K562 (cell line): Measurements from ENCODE around the gene UNC119. TPM values are rescaled to one million over a fixed set of nuclear protein-coding genes. Genes with fewer than 3 reads are reported as not detected.

Experiments used
- ATAC-seq: fragments of 200-7000 bp; cut with Tn5 transposase; 3 replicates; pipeline ENCODE4 v1.9.1; 2020; ENCODE audit warnings: moderate library complexity
- BruUV-seq: library from RNA; stranded (reverse); fragments of 400-500 nt; replicated peaks from 2 replicates; lab custom pipeline; 2021; lab: Mats Ljungman, UMichigan
- CTCF ChIA-PET: fragments of 300-600 bp; formaldehyde crosslinking; extraction: SDS; loops from one replicate; lab custom pipeline; 2021; ENCODE audit warnings: low intra/inter-chr PET ratio; lab: Yijun Ruan, JAX
- POLR2A ChIA-PET: fragments of 300-600, 350-650 bp; sonication (Branson Sonifier 250); formaldehyde crosslinking; extraction: SDS; loops from one replicate; lab custom pipeline; 2021; ENCODE audit warnings: antibody characterized with exemption, inconsistent platforms; lab: Yijun Ruan, JAX
- DNase-seq, 4 experiments: peaks; one replicate each; pipeline versions ENCODE4 v3.0.0 to v3.0.0-alpha.2; 2011 to 2018; ENCODE audit warnings: low spot score in 3 of 4, mixed read lengths in 3 of 4; ENCODE audit errors: extremely low read depth in 1 of 4
- FAIRE-seq: peaks from 2 replicates; lab custom pipeline; 2011; peaks lifted over from hg19 to GRCh38; lab: Jason Lieb, UNC
- H2AFZ ChIP-seq: 2 replicates; pipeline ENCODE4 v1.6.0; 2011; ENCODE audit warnings: low read depth, low read length, control low read depth, inconsistent platforms
- H3K27ac ChIP-seq: fragments of 200-600 bp; 3 replicates; pipeline ENCODE4 v1.8.0; 2011; ENCODE audit warnings: low read depth, mild to moderate bottlenecking, control low read depth, inconsistent platforms, low read length, moderate library complexity, mixed read lengths; ENCODE audit errors: extremely low read depth
- H3K27me3 ChIP-seq, 2 experiments: fragments of 300-600 bp in 1 of 2; 2 replicates in 1 of 2; 3 replicates in 1 of 2; pipeline versions ENCODE4 v1.6.0 to v1.8.0; 2011; ENCODE audit warnings: inconsistent platforms in 2 of 2, low read length in 2 of 2, mild to moderate bottlenecking in 1 of 2, mixed read lengths in 1 of 2, moderate library complexity in 1 of 2; ENCODE audit not compliant: control insufficient read depth in 2 of 2, insufficient read depth in 2 of 2
- H3K36me3 ChIP-seq: fragments of 300-600 bp; 3 replicates; pipeline ENCODE4 v1.8.0; 2011; ENCODE audit warnings: mild to moderate bottlenecking, low read length, inconsistent platforms; ENCODE audit not compliant: control insufficient read depth, insufficient read depth
- H3K4me1 ChIP-seq, 2 experiments: fragments of 200-600 bp in 1 of 2; replicated peaks in 1 of 2; 2 replicates in 1 of 2; 3 replicates in 1 of 2; pipeline versions ENCODE4 v1.5.1 to v1.8.0; 2011; ENCODE audit warnings: inconsistent platforms in 2 of 2, low read length in 2 of 2, mild to moderate bottlenecking in 1 of 2, mixed read lengths in 1 of 2, moderate library complexity in 1 of 2; ENCODE audit not compliant: control insufficient read depth in 2 of 2, insufficient read depth in 2 of 2
- H3K4me2 ChIP-seq: 2 replicates; pipeline ENCODE4 v1.6.1; 2011; ENCODE audit warnings: low read length, control low read depth, inconsistent platforms, mixed read lengths; ENCODE audit not compliant: insufficient read depth
- H3K4me3 ChIP-seq: fragments of 200-600 bp; sonication (generic), shearing (Covaris generic); 2 replicates; pipeline ENCODE4 v1.5.1; 2016; ENCODE audit warnings: control low read depth, inconsistent platforms
- H3K79me2 ChIP-seq: fragments of 200-600 bp; 3 replicates; pipeline ENCODE4 v1.8.0; 2011; ENCODE audit warnings: low read length, inconsistent platforms; ENCODE audit not compliant: control insufficient read depth, insufficient read depth
- H3K9ac ChIP-seq, 2 experiments: 2 replicates each; pipeline versions ENCODE4 v1.6.0 to v1.6.1; 2011; ENCODE audit warnings: low read depth in 2 of 2, low read length in 2 of 2, control low read depth in 1 of 2, inconsistent platforms in 1 of 2, mild to moderate bottlenecking in 1 of 2, mixed read lengths in 1 of 2; ENCODE audit not compliant: insufficient read depth in 1 of 2
- H3K9me1 ChIP-seq: one replicate; pipeline ENCODE4 v1.6.0; 2011; ENCODE audit warnings: inconsistent platforms, mild to moderate bottlenecking, low read length, moderate library complexity; ENCODE audit not compliant: control insufficient read depth, insufficient read depth
- H3K9me3 ChIP-seq: replicated peaks from 2 replicates; pipeline ENCODE4 v1.5.1; 2011; ENCODE audit warnings: low read depth, low read length, inconsistent platforms; ENCODE audit not compliant: control insufficient read depth, insufficient read depth
- H4K20me1 ChIP-seq: replicated peaks from 2 replicates; pipeline ENCODE4 v1.6.1; 2011; ENCODE audit warnings: low read length, inconsistent platforms, mixed read lengths; ENCODE audit not compliant: control insufficient read depth, insufficient read depth
- ARID1B ChIP-seq: fragments of 450-650 bp; IDR thresholded peaks from 2 replicates; pipeline ENCODE4 v1.6.1; 2016; ENCODE audit warnings: antibody characterized with exemption, mild to moderate bottlenecking, inconsistent platforms
- ARID3B ChIP-seq: fragments of 250-450 bp; sonication (Bioruptor Pico); IDR thresholded peaks from 2 replicates; pipeline ENCODE4 v1.4.0; 2020; ENCODE audit warnings: borderline replicate concordance
- ASH1L ChIP-seq: fragments of 450-650 bp; IDR thresholded peaks from 2 replicates; pipeline ENCODE4 v1.6.1; 2018; ENCODE audit warnings: borderline replicate concordance, mild to moderate bottlenecking, low read depth; ENCODE audit not compliant: partially characterized antibody
- MTA3 ChIP-seq: fragments of 450-650 bp; formaldehyde crosslinking; IDR thresholded peaks from 2 replicates; pipeline ENCODE4 v1.6.1; 2017; ENCODE audit warnings: mild to moderate bottlenecking, borderline replicate concordance
- NCOA2 ChIP-seq, 2 experiments: fragments of 450-650 bp; IDR thresholded peaks; 2 replicates each; pipeline ENCODE4 v1.6.1; 2018; ENCODE audit warnings: mild to moderate bottlenecking in 2 of 2, moderate library complexity in 1 of 2; ENCODE audit not compliant: partially characterized antibody in 2 of 2
- ZNF146 ChIP-seq: IDR thresholded peaks from one replicate; pipeline ENCODE4 v1.6.1; 2018; ENCODE audit warnings: missing compliant biosample characterization; ENCODE audit not compliant: unreplicated experiment
- ZNF398 ChIP-seq: fragments of 250-450 bp; sonication (Bioruptor Pico); IDR thresholded peaks from 2 replicates; pipeline ENCODE4 v1.8.0; 2021; ENCODE audit warnings: moderate library complexity, mild to moderate bottlenecking, inconsistent platforms
- ZNF407 ChIP-seq: fragments of 450-650 bp; IDR thresholded peaks from 2 replicates; pipeline ENCODE4 v1.6.1; 2016; ENCODE audit warnings: low read depth
- ZNF583 ChIP-seq: fragments of 250-450 bp; sonication (Bioruptor Pico); IDR thresholded peaks from 2 replicates; pipeline ENCODE4 v1.4.0; 2020
- WGBS: fragments of 100-300 bp; shearing (Covaris generic); methylation state at CpG from one replicate; pipeline ENCODE4 v1.1.6; 2016; ENCODE audit warnings: low coverage, mixed read lengths; ENCODE audit not compliant: insufficient coverage; ENCODE audit errors: missing lambda C conversion rate; 5-methylcytosine and 5-hydroxymethylcytosine counted together
- in situ Hi-C: fragments of 300-500 bp; cut with MboI; formaldehyde crosslinking; loops from 4 replicates; pipeline ENCODE4 v1.15.0; 2018; ENCODE audit warnings: inconsistent platforms, mixed read lengths
- intact Hi-C: fragments of 100-400 bp; cut with micrococcal nuclease; formaldehyde crosslinking; loops from 2 replicates; pipeline ENCODE4 v1.14.2; 2022
- polyA plus RNA-seq, 8 experiments: library from polyadenylated mRNA; depleted of rRNA in 4 of 8; stranded (reverse) in 5 of 8; unstranded in 3 of 8; fragments of >200 nt; fragmentation: Nextera tagmentation in 2 of 8; fragmentation: Illumina TruSeq in 1 of 8; extraction: Ambion mirVana in 2 of 8; extraction: Trizol in 1 of 8; gene quantifications; 2 replicates each; pipeline versions ENCODE4 v1.2.1 to v1.2.3, GENCODE V29; 2011 to 2014; ENCODE audit warnings: inconsistent platforms in 1 of 8, missing spikeins in 1 of 8
- total RNA-seq, 7 experiments: library from RNA; depleted of rRNA in 6 of 7; stranded (reverse); fragments of >200 nt in 6 of 7; fragmentation: Illumina TruSeq in 2 of 7; extraction: Trizol in 2 of 7; gene quantifications; 2 replicates each; pipeline versions ENCODE4 v1.2.1 to v1.2.3, GENCODE V29; 2011 to 2021; ENCODE audit warnings: low replicate concordance in 1 of 7

UNC119 gene
- total and polyA plus RNA-seq, 9 of the 15 experiments (the other 6 are each of a cell fraction or from before 2014, with no cell fraction given), result 0.37 to 47.7 (median 16.3) TPM

GRCh38 chr17:28519236-28519635 lies 33.2 kb downstream of the UNC119 start:
- H2AFZ ChIP-seq, result no peak overlapping the region
- H3K9me1 ChIP-seq, result no peaks in the 10 kb centered on the region
- no peak overlapping the region for H3K4me2 ChIP-seq
- FAIRE-seq (no peak), DNase-seq (no peak), ATAC-seq (no peak)
- H3K9ac ChIP-seq, result no peak overlapping the region
- no peaks in the 10 kb centered on the region for H3K79me2 ChIP-seq
- intact Hi-C loops (no loop called here), in situ Hi-C loops (no loop called here)
- ChIA-PET POLR2A (interaction anchor here (0.6 to 1.4 kb wide), 2 partner anchors 9 to 170 kb away, joined by 3 to 5 read pairs; no protein-coding TSS in a partner anchor), CTCF (no interaction called here)
- peaks cover 0 to 26% of the 10 kb centered on the region in 2 experiments; a peak in 2 of 5 replicates for H3K4me1 ChIP-seq
- H3K4me3 ChIP-seq, result no peak overlapping the region
- no peaks in the 10 kb centered on the region; the same call in 1 of the 2 replicates for H3K9me3 ChIP-seq
- no peaks in the 10 kb centered on the region for H4K20me1 ChIP-seq
- BruUV-seq, result no TSS peak
- no peak for TF ChIP-seq ARID3B
- no peak for TF ChIP-seq ASH1L
- no peak for TF ChIP-seq MTA3
- TF ChIP-seq ARID1B, result no peak
- no peak for TF ChIP-seq ZNF583 (CRISPR knock-in tag)
- no peak for TF ChIP-seq NCOA2 (IDR thresholded peaks at IDR 0.05; ENCODE audit: partially characterized antibody in 2 of 2)
- TF ChIP-seq ZNF407, result no peak
- no peak for TF ChIP-seq ZNF398 (CRISPR knock-in tag)
- TF ChIP-seq ZNF146, result no peak
- H3K27me3 ChIP-seq, result peaks cover 3 to 32% of the 10 kb centered on the region in 2 experiments; a peak in 3 of 5 replicates
- WGBS, result 0% methylated on average over 4 of the region's 5 CpGs
- no peak overlapping the region for H3K27ac ChIP-seq
- H3K36me3 ChIP-seq, result no peaks in the 10 kb centered on the region
